HepG2 (cell line): ENCODE measurements around the gene SH3GLB2. TPM values are rescaled to one million over a fixed set of nuclear protein-coding genes. Genes with fewer than 3 reads are reported as not detected.

ENCODE experiments used
- ATAC-seq: fragments of 200-7000 bp; cut with Tn5 transposase; 3 replicates; pipeline ENCODE4 v1.9.1; 2020; ENCODE audit warnings: mild to moderate bottlenecking, moderate library complexity
- BruUV-seq: library from RNA; stranded (reverse); fragments of 400-500 nt; replicated peaks from 2 replicates; lab custom pipeline; 2021; lab: Mats Ljungman, UMichigan
- CTCF ChIA-PET: fragments of 300-600 bp; formaldehyde crosslinking; extraction: SDS; loops from one replicate; lab custom pipeline; 2021; ENCODE audit warnings: low total read pairs, inconsistent platforms, low intra/inter-chr PET ratio; lab: Yijun Ruan, JAX
- POLR2A ChIA-PET: fragments of 350-600 bp; sonication (Branson Sonifier 250); formaldehyde crosslinking; loops from one replicate; lab custom pipeline; 2020; ENCODE audit warnings: antibody characterized with exemption, inconsistent platforms; lab: Yijun Ruan, JAX
- DNase-seq: peaks from one replicate; pipeline ENCODE4 v3.0.0-alpha.2; 2015; ENCODE audit warnings: low spot score
- FAIRE-seq: peaks from 3 replicates; lab custom pipeline; 2011; peaks lifted over from hg19 to GRCh38; lab: Jason Lieb, UNC
- H2AFZ ChIP-seq: one replicate; pipeline ENCODE4 v1.6.1; 2011; ENCODE audit warnings: low read length, inconsistent platforms
- H3K27ac ChIP-seq: fragments of 300-600 bp; 3 replicates; pipeline ENCODE4 v1.8.0; 2011; ENCODE audit warnings: mixed run types, mild to moderate bottlenecking, mixed read lengths, low read length, inconsistent platforms; ENCODE audit not compliant: insufficient read depth; ENCODE audit errors: extremely low read length
- H3K27me3 ChIP-seq, 2 experiments: fragments of 200-600 bp in 1 of 2; 2 replicates in 1 of 2; 3 replicates in 1 of 2; pipeline versions ENCODE4 v1.6.0 to v1.8.0; 2011; ENCODE audit warnings: low read length in 2 of 2, mild to moderate bottlenecking in 2 of 2, moderate library complexity in 2 of 2, inconsistent platforms in 1 of 2; ENCODE audit not compliant: insufficient read depth in 2 of 2, control insufficient read depth in 1 of 2
- H3K36me3 ChIP-seq, 2 experiments: fragments of 200-600 bp in 1 of 2; replicated peaks in 1 of 2; 2 replicates in 1 of 2; 3 replicates in 1 of 2; pipeline versions ENCODE4 v1.5.1 to v1.8.0; 2011; ENCODE audit warnings: low read length in 2 of 2, inconsistent platforms in 1 of 2; ENCODE audit not compliant: insufficient read depth in 2 of 2, control insufficient read depth in 1 of 2
- H3K4me1 ChIP-seq: 2 replicates; pipeline ENCODE4 v1.5.1; 2012; ENCODE audit warnings: low read length, inconsistent platforms; ENCODE audit not compliant: insufficient read depth
- H3K4me2 ChIP-seq: 2 replicates; pipeline ENCODE4 v1.6.0; 2011; ENCODE audit warnings: low read depth, low read length, inconsistent platforms
- H3K4me3 ChIP-seq, 3 experiments: fragments of 200-600 bp in 1 of 3; sonication (generic), shearing (Covaris generic) in 1 of 3; replicated peaks in 1 of 3; 2 replicates each; pipeline ENCODE4 v1.5.1; 2011 to 2016; ENCODE audit warnings: low read length in 3 of 3, inconsistent platforms in 2 of 3, low read depth in 2 of 3, mild to moderate bottlenecking in 2 of 3, control low read depth in 1 of 3, mixed read lengths in 1 of 3; ENCODE audit not compliant: insufficient read depth in 1 of 3
- H3K79me2 ChIP-seq: one replicate; pipeline ENCODE4 v1.6.1; 2011; ENCODE audit warnings: low read length, inconsistent platforms; ENCODE audit not compliant: insufficient read depth
- H3K9ac ChIP-seq: 2 replicates; pipeline ENCODE4 v1.6.0; 2011; ENCODE audit warnings: mild to moderate bottlenecking, low read depth, low read length, inconsistent platforms; ENCODE audit not compliant: insufficient read depth
- H3K9me3 ChIP-seq: 2 replicates; pipeline ENCODE4 v1.5.1; 2012; ENCODE audit warnings: mild to moderate bottlenecking, low read length
- H4K20me1 ChIP-seq: 2 replicates; pipeline ENCODE4 v1.6.0; 2011; ENCODE audit warnings: inconsistent platforms, mild to moderate bottlenecking, low read length, moderate library complexity; ENCODE audit not compliant: insufficient read depth
- CHCHD3 ChIP-seq: sonication (generic); formaldehyde crosslinking; IDR thresholded peaks from 2 replicates; pipeline ENCODE4 v1.8.0; 2022; ENCODE audit warnings: mild to moderate bottlenecking, missing genetic modification reagents, moderate library complexity
- GTF2F1 ChIP-seq: fragments of 150-350 bp; IDR thresholded peaks from 2 replicates; pipeline ENCODE4 v1.6.1; 2014; ENCODE audit warnings: low read length
- MTF1 ChIP-seq: sonication (generic); formaldehyde crosslinking; IDR thresholded peaks from 2 replicates; pipeline ENCODE4 v1.5.0; 2020; ENCODE audit warnings: missing genetic modification reagents
- ZNF205 ChIP-seq: IDR thresholded peaks from 2 replicates; pipeline ENCODE4 v1.6.1; 2018; ENCODE audit warnings: missing biosample characterization, missing genetic modification reagents
- ZNF253 ChIP-seq: sonication (generic); formaldehyde crosslinking; IDR thresholded peaks from 2 replicates; pipeline ENCODE4 v1.8.0; 2022; ENCODE audit warnings: mild to moderate bottlenecking, missing genetic modification reagents, borderline replicate concordance
- WGBS: methylation state at CpG from one replicate; pipeline ENCODE4 v1.1.6; 2017; ENCODE audit warnings: low lambda C conversion rate; 5-methylcytosine and 5-hydroxymethylcytosine counted together
- in situ Hi-C: cut with HindIII; loops from 2 replicates; pipeline ENCODE4 v1.10.0; 2017; ENCODE audit warnings: low pct_unique_long_range_greater_than_20kb; ENCODE audit not compliant: extremely low pct_ligation_motif_present
- intact Hi-C: fragments of 100-400 bp; cut with micrococcal nuclease; formaldehyde crosslinking; loops from one replicate; pipeline ENCODE4 v1.10.0; 2022; ENCODE audit not compliant: unreplicated experiment
- polyA plus RNA-seq, 8 experiments: library from polyadenylated mRNA; depleted of rRNA in 3 of 8; stranded (reverse) in 7 of 8; unstranded in 1 of 8; fragments of >200 nt; fragmentation: Illumina TruSeq in 4 of 8; extraction: Trizol in 4 of 8; gene quantifications; 2 replicates each; pipeline versions ENCODE4 v1.2.1 to v1.2.3, GENCODE V29; 2011 to 2016; ENCODE audit warnings: low read depth in 4 of 8, missing spikeins in 1 of 8, mixed read lengths in 1 of 8; ENCODE audit not compliant: insufficient read depth in 1 of 8
- total RNA-seq, 5 experiments: library from RNA; depleted of rRNA; stranded (reverse); fragments of >200 nt; fragmentation: Illumina TruSeq; extraction: Trizol; gene quantifications; 2 replicates each; pipeline ENCODE4 v1.2.3, GENCODE V29; 2016; ENCODE audit warnings: low read depth in 1 of 5
- TF ChIP-seq, protein P1 (sequence below): sonication (generic); formaldehyde crosslinking; IDR thresholded peaks from 2 replicates; pipeline ENCODE4 v1.9.0; 2022; ENCODE audit warnings: missing genetic modification reagents, mild to moderate bottlenecking, borderline replicate concordance

The SH3GLB2 gene
- total and polyA plus RNA-seq, 2 of the 13 experiments (the other 11 are each of a cell fraction or from before 2014, with no cell fraction given): 24.0 to 40.6 TPM

DNA sequence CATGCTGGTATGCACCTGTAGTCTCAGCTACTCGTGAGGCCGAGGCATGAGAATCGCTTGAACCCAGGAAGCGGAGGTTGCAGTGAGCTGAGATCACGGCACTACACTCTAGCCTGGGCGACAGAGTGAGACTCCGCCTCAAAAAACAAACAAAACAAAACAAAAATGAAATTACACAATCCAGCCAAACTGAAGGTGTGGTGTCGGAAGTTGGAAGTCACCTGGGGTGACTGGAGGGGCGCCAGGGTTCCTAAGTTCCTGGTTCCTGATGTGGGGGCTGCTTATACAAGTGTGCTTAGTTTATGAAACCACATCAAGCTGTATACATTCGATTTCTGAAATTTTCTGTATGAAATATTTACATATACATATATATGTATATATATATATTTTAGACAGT lies 49.1 kb upstream of the SH3GLB2 start (continued):
- TF ChIP-seq MTF1: no peak
- TF ChIP-seq ZNF205 (CRISPR knock-in tag): no peak
- TF ChIP-seq GTF2F1: no peak
- TF ChIP-seq, all 625 proteins: peak for 0

DNA sequence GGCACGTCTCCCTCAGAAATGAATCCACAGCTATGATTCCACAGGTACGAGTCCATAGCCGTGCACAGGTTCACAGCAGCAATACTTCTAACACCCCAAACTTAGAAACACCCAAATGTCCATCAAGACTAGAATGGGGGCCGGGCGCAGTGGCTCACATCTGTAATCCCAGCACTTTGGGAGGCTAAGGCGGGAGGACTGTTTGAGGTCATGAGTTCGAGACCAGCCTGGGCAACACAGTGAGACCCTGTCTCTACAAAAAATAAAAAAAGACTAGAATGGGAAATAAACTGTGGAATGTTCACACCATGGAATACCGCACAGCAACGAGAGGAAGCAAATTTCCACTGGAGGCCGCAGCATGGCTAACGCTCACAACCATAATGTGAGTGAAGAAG lies 48.5 kb upstream of the SH3GLB2 start:
- Histone ChIP-seq H3K4me1 (peaks cover 60% of the 10 kb centered on the region), H3K27ac (peak overlapping the region; percentile 65), H3K4me2 (peak overlapping the region; percentile 49; the same call in 1 of the 2 replicates), H2AFZ (no peak overlapping the region), H3K36me3 (no peaks in the 10 kb centered on the region; a peak in 1 of 5 replicates), H3K4me3 (no peak overlapping the region), H3K79me2 (peaks cover 15% of the 10 kb centered on the region), H4K20me1 (no peaks in the 10 kb centered on the region), H3K9me3 (no peaks in the 10 kb centered on the region), H3K9ac (no peak overlapping the region), H3K27me3 (no peaks in the 10 kb centered on the region)
- WGBS: 98% methylated on average over 11 of the region's 11 CpGs
- in situ Hi-C loops: no loop called here
- BruUV-seq: no TSS peak
- ChIA-PET POLR2A (interaction anchor here (1.0 kb wide), 2 partner anchors 12 to 33 kb away, joined by 3 to 4 read pairs; partner anchors contain the start of gene CRAT), CTCF (no interaction called here)
- TF ChIP-seq, protein P1, sequence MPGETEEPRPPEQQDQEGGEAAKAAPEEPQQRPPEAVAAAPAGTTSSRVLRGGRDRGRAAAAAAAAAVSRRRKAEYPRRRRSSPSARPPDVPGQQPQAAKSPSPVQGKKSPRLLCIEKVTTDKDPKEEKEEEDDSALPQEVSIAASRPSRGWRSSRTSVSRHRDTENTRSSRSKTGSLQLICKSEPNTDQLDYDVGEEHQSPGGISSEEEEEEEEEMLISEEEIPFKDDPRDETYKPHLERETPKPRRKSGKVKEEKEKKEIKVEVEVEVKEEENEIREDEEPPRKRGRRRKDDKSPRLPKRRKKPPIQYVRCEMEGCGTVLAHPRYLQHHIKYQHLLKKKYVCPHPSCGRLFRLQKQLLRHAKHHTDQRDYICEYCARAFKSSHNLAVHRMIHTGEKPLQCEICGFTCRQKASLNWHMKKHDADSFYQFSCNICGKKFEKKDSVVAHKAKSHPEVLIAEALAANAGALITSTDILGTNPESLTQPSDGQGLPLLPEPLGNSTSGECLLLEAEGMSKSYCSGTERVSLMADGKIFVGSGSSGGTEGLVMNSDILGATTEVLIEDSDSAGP (CRISPR knock-in tag): 0 out of 2 replicates have a peak, but pooled peaks have one; percentile 4
- no peak for TF ChIP-seq CHCHD3
- TF ChIP-seq ZNF253 (CRISPR knock-in tag): no peak
- no peak for FAIRE-seq
- no peak for ATAC-seq
- intact Hi-C loops: no loop called here
- no peak for DNase-seq
